ENCODE measurements around the gene SYT9.

Gene SYT9

DNA sequence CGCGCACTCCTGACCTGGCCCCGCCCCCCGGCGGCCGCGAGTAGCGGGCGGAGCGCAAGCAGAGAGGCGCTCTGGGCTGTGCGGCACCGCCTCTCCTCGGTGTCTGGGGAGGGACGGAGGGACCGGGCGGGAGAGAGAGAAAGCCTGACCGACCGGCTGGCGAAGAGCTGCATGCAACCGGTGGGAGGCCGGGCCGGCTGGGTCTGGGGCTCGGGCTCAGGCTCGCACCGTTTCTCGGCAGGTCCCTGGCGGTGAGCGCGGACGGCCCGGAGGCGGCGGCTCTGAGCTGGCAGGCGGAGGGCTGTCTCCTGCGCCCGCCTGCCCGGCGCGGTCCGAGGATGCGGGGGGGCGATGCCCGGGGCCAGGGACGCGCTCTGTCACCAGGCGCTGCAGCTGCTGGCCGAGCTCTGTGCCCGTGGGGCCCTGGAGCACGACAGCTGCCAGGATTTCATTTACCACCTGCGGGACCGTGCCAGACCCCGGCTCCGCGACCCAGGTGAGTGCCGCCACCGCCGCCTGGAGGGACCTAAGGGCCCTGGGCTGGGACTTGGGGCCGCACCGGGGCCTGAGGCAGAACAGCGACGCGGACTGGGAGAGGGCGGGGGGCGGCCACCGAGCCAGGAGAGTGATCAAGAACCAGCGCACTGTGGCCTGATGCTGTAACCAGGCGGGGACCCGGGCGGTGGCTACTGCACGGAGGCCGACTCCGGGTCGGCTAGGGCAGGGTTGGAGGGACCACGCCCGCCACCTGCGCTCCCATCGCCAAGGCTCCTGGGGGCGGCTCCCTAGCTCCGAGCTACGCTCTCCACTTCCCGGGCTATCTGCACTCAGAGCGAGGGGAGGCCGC lies at the start of gene SYT9:
Gene SYT9 (plus strand): TSS at position 69 of the 847 bp plus-strand sequence. CDS start 283 bp downstream, at position 352.
- no peak for DNase-seq

- DNase-seq: no peak
Observed at GRCh38 chr11:7202412-7202811, 49.3 kb upstream of the SYT9 start.

DNA sequence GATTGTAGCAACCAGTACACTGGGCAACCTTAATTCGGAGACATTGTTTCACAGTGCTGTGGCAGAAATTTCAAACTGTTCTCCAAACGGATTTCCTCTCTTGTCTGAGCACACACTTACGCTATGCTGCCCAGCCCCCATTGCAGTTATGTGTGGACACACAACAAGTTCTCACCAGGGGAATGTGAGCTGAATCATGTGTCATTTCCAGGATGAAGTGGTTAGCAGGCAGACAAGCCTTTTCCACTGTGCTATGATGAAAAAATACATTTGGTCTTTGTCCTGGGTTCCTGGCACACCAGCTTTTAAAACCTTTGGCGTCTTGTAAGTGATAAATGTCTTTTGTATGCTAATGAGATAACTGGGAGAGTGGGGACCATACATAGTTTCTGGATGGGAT lies 46.9 kb upstream of the SYT9 start:
- DNase-seq: no peak

- DNase-seq: no peak
Observed at GRCh38 chr11:7208391-7208790, 43.3 kb upstream of the SYT9 start.

DNA sequence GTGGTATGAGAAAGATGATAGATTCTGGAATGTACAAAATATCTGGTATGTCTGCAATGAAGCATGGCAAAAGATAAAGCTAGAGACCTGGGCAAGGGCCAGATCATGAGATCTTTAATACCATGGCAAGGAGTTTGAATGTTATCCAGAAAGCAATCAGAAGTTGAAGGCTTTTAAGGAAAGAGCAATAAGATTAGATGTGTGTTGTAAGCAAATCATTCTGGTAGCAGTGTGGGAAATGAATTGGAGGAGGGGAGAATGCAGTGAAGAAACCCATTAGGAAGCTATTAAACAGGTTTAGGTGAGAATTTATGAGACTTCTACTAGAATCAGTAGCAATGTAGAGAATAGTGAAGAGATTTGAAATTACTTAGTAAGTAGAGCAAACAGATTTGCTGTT lies 32.2 kb upstream of the SYT9 start:
- no peak for DNase-seq

DNA sequence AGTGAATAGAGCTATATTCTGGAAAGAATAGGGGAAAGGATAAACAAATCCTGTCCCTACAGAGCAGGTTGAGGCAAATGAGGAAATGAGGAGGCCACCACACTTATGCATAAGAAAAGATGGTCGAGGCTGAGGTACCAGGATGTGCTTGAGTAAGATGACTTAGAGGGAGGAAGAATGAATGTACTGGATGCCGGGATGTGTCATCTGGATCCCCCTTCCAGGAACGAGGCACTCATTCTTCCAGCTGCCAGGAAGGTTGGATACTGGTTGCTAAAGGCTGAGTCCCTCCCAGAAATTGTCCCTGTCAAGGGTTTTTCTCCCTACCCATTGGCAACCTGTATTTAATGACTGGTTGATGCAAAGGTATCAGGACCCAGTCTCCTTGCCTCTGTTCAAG lies 31.1 kb upstream of the SYT9 start:
- no peak for DNase-seq

- DNase-seq: no peak
Observed at GRCh38 chr11:7222619-7223018, 29.1 kb upstream of the SYT9 start.

DNA sequence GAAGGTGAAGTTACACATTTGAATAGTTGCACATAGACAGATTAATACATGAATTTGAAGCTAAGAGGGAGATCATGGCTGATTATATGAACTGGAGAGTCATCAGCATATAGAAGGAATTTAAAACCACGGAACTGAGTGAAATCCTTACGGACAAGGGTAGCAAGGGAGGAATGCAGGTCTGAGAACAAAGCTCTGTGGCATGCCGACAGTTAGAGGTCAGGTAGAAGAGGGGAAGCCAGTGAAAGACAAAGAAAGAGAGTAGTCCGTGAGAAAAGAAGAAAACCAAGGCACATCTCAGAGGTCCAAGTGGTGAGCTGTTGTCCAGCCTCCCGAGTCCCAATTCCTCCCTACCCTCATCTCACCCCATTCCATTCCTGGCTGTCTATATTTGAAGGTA lies 11.8 kb upstream of the SYT9 start:
- DNase-seq: no peak

GRCh38 chr11:7245341-7245740 lies 6.4 kb upstream of the SYT9 start:
- DNase-seq: no peak

- DNase-seq: no peak
Observed at GRCh38 chr11:7246179-7246578, 5.5 kb upstream of the SYT9 start.

- no peak for DNase-seq
Observed at GRCh38 chr11:7250166-7250565, 1.5 kb upstream of the SYT9 start.

DNA sequence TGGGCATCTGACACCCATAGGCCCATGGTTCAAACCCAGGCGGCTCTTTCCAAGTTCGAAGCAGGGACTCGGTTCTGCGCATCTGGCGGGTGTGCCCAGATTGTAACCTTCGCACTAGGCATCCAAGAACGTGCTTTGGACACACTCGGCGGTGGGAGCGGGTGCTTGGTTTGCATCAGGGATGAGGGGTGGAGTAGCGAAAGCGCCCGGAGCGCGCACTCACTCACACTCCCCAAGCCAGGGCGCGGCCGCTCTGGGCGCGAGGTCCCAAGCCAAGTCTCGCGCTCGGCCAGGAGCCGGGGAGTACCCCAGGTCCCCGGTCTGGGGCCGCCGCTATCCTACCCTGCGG lies 243 bp upstream of the SYT9 start:
- DNase-seq: no peak

- no peak for DNase-seq
Observed at GRCh38 chr11:7252683-7253213, 1.0 kb downstream of the SYT9 start.

- no peak for DNase-seq
Observed at GRCh38 chr11:7253800-7254199, 2.1 kb downstream of the SYT9 start.

GRCh38 chr11:7254731-7255291 lies 3.1 kb downstream of the SYT9 start:
- DNase-seq: no peak

DNA sequence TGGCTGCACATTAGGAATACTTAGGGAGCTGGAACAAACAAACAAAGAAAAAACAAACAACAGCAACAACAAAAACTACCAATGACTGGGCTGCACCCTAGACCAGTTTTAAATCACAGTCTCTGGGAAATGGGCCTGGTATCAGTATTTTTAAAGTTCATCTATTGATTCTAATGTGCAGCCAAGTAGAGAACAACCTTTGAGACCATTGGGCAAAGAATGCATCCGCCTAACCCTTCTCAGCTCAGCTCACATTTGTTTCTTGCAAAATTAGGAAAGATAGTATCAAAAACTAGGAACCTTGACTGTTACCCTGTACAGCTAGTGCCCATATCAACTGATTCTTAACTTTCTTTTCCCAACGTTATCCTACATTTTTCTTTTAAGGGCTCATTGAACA lies 5.2 kb downstream of the SYT9 start:
- no peak for DNase-seq

- no peak for DNase-seq
Observed at GRCh38 chr11:7257724-7258123, 6.0 kb downstream of the SYT9 start.

DNA sequence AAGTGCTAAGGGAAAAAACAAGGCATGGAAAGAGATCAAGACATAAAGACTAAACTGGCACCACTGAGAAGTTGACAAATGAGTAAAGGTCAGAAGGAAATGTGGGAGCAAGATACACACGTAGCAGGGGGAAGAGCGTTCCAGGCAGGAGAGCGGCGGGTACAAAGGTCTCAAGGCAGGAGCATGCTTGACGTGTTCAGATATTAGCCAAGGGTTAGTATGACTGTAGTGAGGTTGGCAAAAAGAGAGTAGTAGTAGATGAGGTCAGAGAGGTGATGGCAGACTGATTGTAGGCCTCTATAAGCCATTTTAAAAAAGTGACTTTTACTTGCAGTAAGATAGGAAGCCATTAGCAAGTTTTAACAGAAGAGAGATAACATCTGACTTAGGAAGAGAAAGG lies 9.9 kb downstream of the SYT9 start:
- DNase-seq: no peak

GRCh38 chr11:7262672-7263071 lies 11.0 kb downstream of the SYT9 start:
- no peak for DNase-seq

GRCh38 chr11:7263842-7264241 lies 12.1 kb downstream of the SYT9 start:
- DNase-seq: no peak

GRCh38 chr11:7268758-7269157 lies 17.1 kb downstream of the SYT9 start:
- no peak for DNase-seq

DNA sequence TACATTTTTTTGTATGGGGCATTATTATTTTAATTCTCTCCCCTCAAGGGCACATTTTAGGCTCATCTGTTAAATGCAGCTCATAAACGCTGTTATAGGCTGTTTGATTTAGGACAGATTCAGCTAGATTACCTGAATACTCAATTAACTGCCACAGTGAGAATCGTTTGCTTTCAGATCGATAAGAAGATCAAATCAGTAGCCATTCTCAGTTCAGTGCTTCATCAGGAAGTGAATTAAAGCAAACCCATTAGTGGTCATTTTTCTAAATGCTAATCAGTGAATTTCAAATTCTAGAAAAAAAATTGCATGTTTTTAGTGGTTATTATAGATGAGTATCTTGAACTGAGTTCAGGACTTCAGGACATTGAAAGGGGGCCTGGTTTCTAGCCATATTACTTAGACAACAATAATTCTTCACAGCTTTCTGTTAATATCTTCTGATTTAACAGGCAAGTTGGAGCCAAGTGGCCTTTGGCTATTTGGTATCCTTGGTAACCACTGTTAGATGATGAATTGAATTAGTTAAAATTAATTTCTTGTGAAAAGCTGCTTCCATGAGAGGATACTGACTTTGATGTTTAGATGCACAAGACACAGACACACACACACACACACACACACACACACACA lies 18.6 kb downstream of the SYT9 start:
- DNase-seq: no peak

GRCh38 chr11:7272373-7272772 lies 20.7 kb downstream of the SYT9 start:
- DNase-seq: no peak

DNA sequence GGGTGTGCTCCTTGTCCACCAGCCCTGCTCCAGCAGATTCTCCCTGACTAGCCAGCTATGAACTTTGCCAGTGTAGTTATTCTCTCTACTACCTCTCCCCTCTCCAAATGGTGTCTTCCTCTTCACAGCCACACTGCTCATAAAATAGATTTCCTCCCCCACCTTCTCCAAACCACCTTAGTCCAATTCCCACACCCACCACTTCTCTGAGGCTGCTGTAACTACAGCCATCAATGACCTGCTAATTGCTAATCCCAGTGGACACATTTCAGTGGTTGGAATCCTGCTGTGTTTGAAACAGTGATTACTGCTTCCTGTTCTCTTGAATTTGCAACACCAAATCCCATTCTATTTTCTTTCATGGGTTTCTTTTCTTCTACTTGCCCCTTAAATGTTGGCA lies 23.4 kb downstream of the SYT9 start:
- DNase-seq: no peak

All from suppressor macrophage treated with lipopolysaccharide for 4 hours (primary cell).